Measurements from ENCODE around the gene ELAC1. TPM values are rescaled to one million over a fixed set of nuclear protein-coding genes. Genes with fewer than 3 reads are reported as not detected.

ELAC1 gene
- total and polyA plus RNA-seq, 2 of the 8 experiments (the other 6 are each of a cell fraction or from before 2014, with no cell fraction given), result 2.3 to 3.4 TPM

GRCh38 chr18:51028201-51028805 lies 60.5 kb downstream of the ELAC1 start (continued):
- TF ChIP-seq CHD7 (IDR thresholded peaks at IDR 0.05; ENCODE audit: insufficient replicate concordance, low read length) (no peak), EZH2 (IDR thresholded peaks at IDR 0.05; ENCODE audit: low read depth, low read length, severe bottlenecking) (no peak), RNF2 (IDR thresholded peaks at IDR 0.05; ENCODE audit: borderline replicate concordance, low read depth, low read length, missing control alignments, poor library complexity, severe bottlenecking) (no peak), SIRT6 (IDR thresholded peaks at IDR 0.05; ENCODE audit: low read length) (no peak), MAX (IDR thresholded peaks at IDR 0.05) (peak; percentile 90), YY1 (IDR thresholded peaks at IDR 0.05; ENCODE audit: low read depth, low read length) (peak; percentile 69), KDM5A (IDR thresholded peaks at IDR 0.05; ENCODE audit: low read length) (no peak), KDM1A (IDR thresholded peaks at IDR 0.05; ENCODE audit: borderline replicate concordance, low read length) (no peak), CHD1 (IDR thresholded peaks at IDR 0.05; ENCODE audit: low read depth, low read length) (no peak), RAD21 (IDR thresholded peaks at IDR 0.05 in 1 of 2, conservative IDR thresholded peaks at IDR 0.05 in 1 of 2; ENCODE audit: low read depth in 2 of 2, low read length in 2 of 2) (peak in 1 of 2 experiments; percentile 19; a peak in 1 of 4 replicates)

All from H1 (cell line).